Measurements from ENCODE around the gene KLHL28. TPM values are rescaled to one million over a fixed set of nuclear protein-coding genes. Genes with fewer than 3 reads are reported as not detected.

Gene KLHL28
- polyA plus RNA-seq, 3 donors, result 4.1 to 16.8 (median 16.4) TPM

DNA sequence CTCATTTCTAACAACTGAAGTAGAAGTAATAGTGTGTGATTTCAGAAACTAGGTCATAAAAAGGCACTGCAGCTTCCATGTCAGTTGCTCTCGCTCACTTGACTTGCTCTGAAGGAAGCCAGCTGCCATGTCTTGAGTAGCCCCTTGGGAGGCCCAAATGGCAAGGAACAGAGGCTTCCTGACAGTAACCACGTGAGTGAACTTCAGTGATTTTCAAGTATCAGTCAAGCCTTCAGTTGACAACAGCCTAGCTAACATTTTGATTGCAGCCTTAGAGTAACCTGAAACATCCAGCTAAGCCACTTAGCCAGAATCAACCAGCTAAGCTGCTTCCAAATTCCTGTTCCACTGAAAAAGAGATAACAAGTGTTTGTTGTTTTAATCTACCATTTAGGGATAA lies 26.9 kb upstream of the KLHL28 start:
- Mint-ChIP-seq H3K27ac (no peak overlapping the region), H3K4me1 (peaks cover 14% of the 10 kb centered on the region), H3K9me3 (peaks cover 0 to 4% (median 2%) of the 10 kb centered on the region in 7 donors), H3K4me3 (no peak overlapping the region), H3K27me3 (ENCODE audit: low read depth in 3 of 3) (no peaks in the 10 kb centered on the region), H3K36me3 (no peaks in the 10 kb centered on the region)
- no peak overlapping the region for H2AFZ ChIP-seq (ENCODE audit: insufficient read depth, low read depth, low read length, poor library complexity, severe bottlenecking)
- H3K79me2 ChIP-seq (ENCODE audit: insufficient read depth, low read length), result no peaks in the 10 kb centered on the region
- H3K9ac ChIP-seq (ENCODE audit: insufficient read depth, low read length, poor library complexity, severe bottlenecking), result no peak overlapping the region
- DNase-seq, result no peak
- H3K9me3 ChIP-seq (replicated peaks in 1 of 2; ENCODE audit: control insufficient read depth in 1 of 2, insufficient read depth in 1 of 2, low read length in 2 of 2), result peaks cover 0 to 7% of the 10 kb centered on the region in 2 donors
- no peak overlapping the region for H3K4me3 ChIP-seq (replicated peaks in 1 of 3; ENCODE audit: low read depth in 2 of 3, low read length in 3 of 3)
- H4K20me1 ChIP-seq (ENCODE audit: insufficient read depth, low read length), result no peaks in the 10 kb centered on the region
- H3K4me2 ChIP-seq (replicated peaks; ENCODE audit: extremely low read depth, low read length, poor library complexity, severe bottlenecking), result no peak overlapping the region
- H3K4me1 ChIP-seq (ENCODE audit: control insufficient read depth in 1 of 2, insufficient read depth in 2 of 2, low read length in 2 of 2), result peaks cover 0 to 9% of the 10 kb centered on the region in 2 donors
- TF ChIP-seq, protein P1, sequence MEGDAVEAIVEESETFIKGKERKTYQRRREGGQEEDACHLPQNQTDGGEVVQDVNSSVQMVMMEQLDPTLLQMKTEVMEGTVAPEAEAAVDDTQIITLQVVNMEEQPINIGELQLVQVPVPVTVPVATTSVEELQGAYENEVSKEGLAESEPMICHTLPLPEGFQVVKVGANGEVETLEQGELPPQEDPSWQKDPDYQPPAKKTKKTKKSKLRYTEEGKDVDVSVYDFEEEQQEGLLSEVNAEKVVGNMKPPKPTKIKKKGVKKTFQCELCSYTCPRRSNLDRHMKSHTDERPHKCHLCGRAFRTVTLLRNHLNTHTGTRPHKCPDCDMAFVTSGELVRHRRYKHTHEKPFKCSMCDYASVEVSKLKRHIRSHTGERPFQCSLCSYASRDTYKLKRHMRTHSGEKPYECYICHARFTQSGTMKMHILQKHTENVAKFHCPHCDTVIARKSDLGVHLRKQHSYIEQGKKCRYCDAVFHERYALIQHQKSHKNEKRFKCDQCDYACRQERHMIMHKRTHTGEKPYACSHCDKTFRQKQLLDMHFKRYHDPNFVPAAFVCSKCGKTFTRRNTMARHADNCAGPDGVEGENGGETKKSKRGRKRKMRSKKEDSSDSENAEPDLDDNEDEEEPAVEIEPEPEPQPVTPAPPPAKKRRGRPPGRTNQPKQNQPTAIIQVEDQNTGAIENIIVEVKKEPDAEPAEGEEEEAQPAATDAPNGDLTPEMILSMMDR (IDR thresholded peaks at IDR 0.05), result no peak
- no peaks in the 10 kb centered on the region for H3K27me3 ChIP-seq (ENCODE audit: control insufficient read depth in 2 of 2, insufficient read depth in 2 of 2, low read length in 2 of 2)
- WGBS (ENCODE audit: insufficient coverage), result 81% methylated on average over 2 of the region's 2 CpGs
- H3K36me3 ChIP-seq (replicated peaks in 1 of 2; ENCODE audit: control insufficient read depth in 1 of 2, insufficient read depth in 2 of 2, low read length in 2 of 2), result no peaks in the 10 kb centered on the region
- no peak overlapping the region for H3K27ac ChIP-seq (ENCODE audit: low read depth in 1 of 2, low read length in 2 of 2)
- intact Hi-C loops (cut with micrococcal nuclease), result no loop called here

GRCh38 chr14:44982594-44982993 lies 20.8 kb upstream of the KLHL28 start:
- intact Hi-C loops (cut with micrococcal nuclease), result no loop called here
- no peak overlapping the region for H2AFZ ChIP-seq (ENCODE audit: insufficient read depth, low read depth, low read length, poor library complexity, severe bottlenecking)
- H3K4me1 ChIP-seq (ENCODE audit: control insufficient read depth in 1 of 2, insufficient read depth in 2 of 2, low read length in 2 of 2), result no peaks in the 10 kb centered on the region
- no peaks in the 10 kb centered on the region for H3K27me3 Mint-ChIP-seq (ENCODE audit: low read depth in 3 of 3)
- H3K4me3 Mint-ChIP-seq, result no peak overlapping the region
- no peak overlapping the region for H3K27ac Mint-ChIP-seq
- no CpG with 5 or more reads among the region's 2 CpGs for WGBS (ENCODE audit: insufficient coverage)
- H3K36me3 Mint-ChIP-seq, result peaks cover 0 to 4% of the 10 kb centered on the region in 2 donors
- H3K79me2 ChIP-seq (ENCODE audit: insufficient read depth, low read length), result peaks cover 3% of the 10 kb centered on the region
- TF ChIP-seq, protein P1 (IDR thresholded peaks at IDR 0.05), result no peak
- no peaks in the 10 kb centered on the region for H3K4me1 Mint-ChIP-seq
- no peaks in the 10 kb centered on the region for H3K36me3 ChIP-seq (replicated peaks in 1 of 2; ENCODE audit: control insufficient read depth in 1 of 2, insufficient read depth in 2 of 2, low read length in 2 of 2)
- H3K4me3 ChIP-seq (replicated peaks in 1 of 3; ENCODE audit: low read depth in 2 of 3, low read length in 3 of 3), result no peak overlapping the region
- H4K20me1 ChIP-seq (ENCODE audit: insufficient read depth, low read length), result no peaks in the 10 kb centered on the region
- H3K9me3 Mint-ChIP-seq, result peaks cover 0 to 4% (median 0%) of the 10 kb centered on the region in 7 donors
- H3K4me2 ChIP-seq (replicated peaks; ENCODE audit: extremely low read depth, low read length, poor library complexity, severe bottlenecking), result no peak overlapping the region
- no peak overlapping the region for H3K9ac ChIP-seq (ENCODE audit: insufficient read depth, low read length, poor library complexity, severe bottlenecking)
- no peak for DNase-seq
- no peak overlapping the region for H3K27ac ChIP-seq (ENCODE audit: low read depth in 1 of 2, low read length in 2 of 2)
- H3K9me3 ChIP-seq (replicated peaks in 1 of 2; ENCODE audit: control insufficient read depth in 1 of 2, insufficient read depth in 1 of 2, low read length in 2 of 2), result peaks cover 0 to 7% of the 10 kb centered on the region in 2 donors
- no peaks in the 10 kb centered on the region for H3K27me3 ChIP-seq (ENCODE audit: control insufficient read depth in 2 of 2, insufficient read depth in 2 of 2, low read length in 2 of 2)

Measured in CD14-positive monocyte (primary cell).